Endometrial microvascular endothelial cells (primary cell): ENCODE results near the gene NXN. TPM values are rescaled to one million over a fixed set of nuclear protein-coding genes. Genes with fewer than 3 reads are reported as not detected.
"Not testable (repeated sequence)": the region's sequence is repeated elsewhere in the genome, so short reads cannot be mapped to it uniquely, and the experiment has no call there.

ENCODE experiments used
- in situ Hi-C: cut with HindIII; loops from 2 replicates; pipeline ENCODE4 v1.10.0; 2017; ENCODE audit warnings: low sequenced_read_pairs, low pct_unique_long_range_greater_than_20kb; ENCODE audit errors: inconsistent ontology term
- total RNA-seq: library from RNA; depleted of rRNA; stranded (reverse); fragments of >200 nt; gene quantifications from one replicate; pipeline ENCODE4 v1.2.3, GENCODE V29; 2015; ENCODE audit errors: inconsistent ontology term

NXN gene
- total RNA-seq, 1 donor from 2014 or later = 0.28 TPM

- in situ Hi-C loops = loop anchor here (25.0 kb wide), 1 partner anchor 178 kb away; no protein-coding TSS in a partner anchor
Measured at GRCh38 chr17:784143-784542, 195.4 kb downstream of the NXN start.

GRCh38 chr17:781805-782731 is 197.5 kb downstream of the NXN start, which contains the start of the genes GLOD4 and MRM3:
GLOD4 (minus strand) TSS chr17:782280; CDS start chr17:782255, 25 bp downstream.
MRM3 (plus strand) TSS chr17:782353; CDS start chr17:782379, 26 bp downstream.
- in situ Hi-C loops = loop anchor here (25.0 kb wide), 1 partner anchor 180 kb away; no protein-coding TSS in a partner anchor

GRCh38 chr17:778096-778495 is 201.5 kb downstream of the NXN start:
- in situ Hi-C loops = loop anchor here (25.0 kb wide), 1 partner anchor 184 kb away; no protein-coding TSS in a partner anchor

- in situ Hi-C loops = no loop called here
Measured at GRCh38 chr17:774313-774584, 205.3 kb downstream of the NXN start.

GRCh38 chr17:773467-774312 is 205.9 kb downstream of the NXN start:
- in situ Hi-C loops = no loop called here

- in situ Hi-C loops = no loop called here
Measured at GRCh38 chr17:773016-773415, 206.6 kb downstream of the NXN start.

GRCh38 chr17:767076-767475 is 212.5 kb downstream of the NXN start:
- in situ Hi-C loops = no loop called here

GRCh38 chr17:760371-760770 is 219.2 kb downstream of the NXN start:
- in situ Hi-C loops = no loop called here

- in situ Hi-C loops = no loop called here
Measured at GRCh38 chr17:759964-760363, 219.6 kb downstream of the NXN start.

GRCh38 chr17:756010-756567 is 223.5 kb downstream of the NXN start:
- in situ Hi-C loops = not testable (repeated sequence)

GRCh38 chr17:755319-755961 is 224.1 kb downstream of the NXN start:
- in situ Hi-C loops = not testable (repeated sequence)

GRCh38 chr17:753418-753817 is 226.2 kb downstream of the NXN start:
- in situ Hi-C loops = no loop called here

GRCh38 chr17:752620-753219 is 226.9 kb downstream of the NXN start:
- in situ Hi-C loops = no loop called here

GRCh38 chr17:752002-752619 is 227.5 kb downstream of the NXN start, which contains the start of gene GEMIN4:
GEMIN4 (minus strand) TSS chr17:752264; CDS start chr17:752142, 122 bp downstream.
- in situ Hi-C loops = no loop called here

- in situ Hi-C loops = no loop called here
Measured at GRCh38 chr17:751269-752001, 228.1 kb downstream of the NXN start.

- in situ Hi-C loops = no loop called here
Measured at GRCh38 chr17:750431-751037, 229.0 kb downstream of the NXN start.

- in situ Hi-C loops = not testable (repeated sequence)
Measured at GRCh38 chr17:749359-749758, 230.2 kb downstream of the NXN start.
